Osteocyte (in vitro differentiated cells): ENCODE measurements around the gene NSD1. TPM values are rescaled to one million over a fixed set of nuclear protein-coding genes. Genes with fewer than 3 reads are reported as not detected.
"Not testable (repeated sequence)": the region's sequence is repeated elsewhere in the genome, so short reads cannot be mapped to it uniquely, and the experiment has no call there.

Experiments
- DNase-seq: peaks from one replicate; pipeline ENCODE4 v3.0.0; 2021; ENCODE audit warnings: mixed read lengths; ENCODE audit not compliant: unreplicated experiment; ENCODE audit errors: extremely low spot score
- H3K27ac Mint-ChIP-seq: one replicate; pipeline ENCODE4 v1.8.0; 2021; ENCODE audit warnings: mild to moderate bottlenecking, mixed read lengths; ENCODE audit not compliant: unreplicated experiment
- H3K27me3 Mint-ChIP-seq: one replicate; pipeline ENCODE4 v1.8.0; 2021; ENCODE audit warnings: mixed read lengths; ENCODE audit not compliant: unreplicated experiment
- H3K36me3 Mint-ChIP-seq: one replicate; pipeline ENCODE4 v1.8.0; 2021; ENCODE audit warnings: mixed read lengths; ENCODE audit not compliant: unreplicated experiment
- H3K4me1 Mint-ChIP-seq: one replicate; pipeline ENCODE4 v1.8.0; 2021; ENCODE audit warnings: mixed read lengths; ENCODE audit not compliant: unreplicated experiment
- H3K4me3 Mint-ChIP-seq: one replicate; pipeline ENCODE4 v1.8.0; 2021; ENCODE audit warnings: mild to moderate bottlenecking, moderate library complexity, mixed read lengths; ENCODE audit not compliant: unreplicated experiment
- H3K9me3 Mint-ChIP-seq: one replicate; pipeline ENCODE4 v1.8.0; 2021; ENCODE audit warnings: mixed read lengths; ENCODE audit not compliant: unreplicated experiment
- CTCF ChIP-seq: fragments of 200-600 bp; sonication (generic); IDR thresholded peaks from 2 replicates; pipeline ENCODE4 v1.5.0; 2021; ENCODE audit warnings: antibody characterized with exemption, mild to moderate bottlenecking, moderate library complexity
- total RNA-seq: library from RNA; stranded (reverse); gene quantifications from 2 replicates; pipeline ENCODE4 v1.2.1, GENCODE V29; 2021

NSD1 gene
- total RNA-seq, 1 donor from 2014 or later = 74.7 TPM

- Mint-ChIP-seq H3K4me1 (peaks cover 50% of the 10 kb centered on the region), H3K36me3 (peaks cover 10% of the 10 kb centered on the region), H3K27ac (peak within 1 kb of the TSS; percentile 95), H3K4me3 (peak within 1 kb of the TSS; percentile 93), H3K27me3 (no peaks in the 10 kb centered on the region), H3K9me3 (no peaks in the 10 kb centered on the region)
- TF ChIP-seq CTCF = peak; percentile 41
- peak; percentile 95 for DNase-seq
These were observed 169.8 kb downstream of the NSD1 start, which contains the start of the genes PRELID1 and RAB24 for GRCh38 chr5:177303121-177303924. Gene PRELID1 (plus strand): TSS chr5:177303799. CDS start chr5:177303986, 187 bp downstream. Gene RAB24 (minus strand): TSS chr5:177303719. CDS start chr5:177303288, 431 bp downstream.

- Mint-ChIP-seq H3K36me3 (peaks cover 10% of the 10 kb centered on the region), H3K27ac (peak overlapping the region; percentile 86), H3K4me1 (peaks cover 50% of the 10 kb centered on the region), H3K4me3 (peak overlapping the region; percentile 93), H3K27me3 (no peaks in the 10 kb centered on the region), H3K9me3 (no peaks in the 10 kb centered on the region)
- no peak for DNase-seq
- TF ChIP-seq CTCF = no peak
These were observed 170.4 kb downstream of the NSD1 start for GRCh38 chr5:177303925-177304391.

GRCh38 chr5:177304392-177305119 lies 171.0 kb downstream of the NSD1 start:
- Mint-ChIP-seq H3K4me1 (peaks cover 48% of the 10 kb centered on the region), H3K9me3 (no peaks in the 10 kb centered on the region), H3K36me3 (peaks cover 10% of the 10 kb centered on the region), H3K27me3 (no peaks in the 10 kb centered on the region), H3K4me3 (peak overlapping the region; percentile 93), H3K27ac (peak overlapping the region; percentile 86)
- no peak for TF ChIP-seq CTCF
- no peak for DNase-seq

- peaks cover 10% of the 10 kb centered on the region for H3K36me3 Mint-ChIP-seq
- not testable (repeated sequence) for DNase-seq, H3K9me3 Mint-ChIP-seq, H3K4me3 Mint-ChIP-seq, H3K27me3 Mint-ChIP-seq, H3K27ac Mint-ChIP-seq
- H3K4me1 Mint-ChIP-seq = peaks cover 45% of the 10 kb centered on the region
These were observed 172.6 kb downstream of the NSD1 start for GRCh38 chr5:177306103-177306640.

- H3K27ac Mint-ChIP-seq = no peak overlapping the region
These were observed 173.3 kb downstream of the NSD1 start for GRCh38 chr5:177306674-177307543.

More at GRCh38 chr5:177306674-177307543, 173.3 kb downstream of the NSD1 start:
- TF ChIP-seq CTCF = no peak
- Mint-ChIP-seq H3K9me3 (no peaks in the 10 kb centered on the region), H3K36me3 (peaks cover 10% of the 10 kb centered on the region), H3K4me1 (peaks cover 47% of the 10 kb centered on the region), H3K27me3 (no peaks in the 10 kb centered on the region), H3K4me3 (no peak overlapping the region)
- DNase-seq = no peak
